ENCODE measurements around the gene FAM229B. TPM values are rescaled to one million over a fixed set of nuclear protein-coding genes. Genes with fewer than 3 reads are reported as not detected.
"Not testable (repeated sequence)": the region's sequence is repeated elsewhere in the genome, so short reads cannot be mapped to it uniquely, and the experiment has no call there.

Gene FAM229B
- total RNA-seq, 2 experiments from 2014 or later, result 9.5 to 10.2 TPM

DNA sequence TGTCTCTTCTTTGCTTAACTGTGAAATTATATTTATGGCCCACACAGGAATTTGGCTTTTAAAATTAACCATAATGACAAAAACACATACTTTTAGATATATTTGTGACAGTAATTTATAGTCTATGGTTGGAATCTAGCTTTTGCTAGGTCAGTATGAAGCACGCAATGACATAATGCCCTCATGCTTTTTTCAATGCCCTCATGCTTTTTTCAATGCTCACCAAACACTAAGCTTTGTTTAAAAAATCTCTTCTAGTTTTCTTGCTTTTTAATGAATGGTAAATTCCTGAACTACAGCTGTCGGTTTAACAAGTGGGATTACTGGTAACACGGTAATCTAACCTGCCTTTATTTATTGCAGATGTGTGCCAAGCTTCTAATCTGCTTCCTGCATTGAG lies 20.8 kb upstream of the FAM229B start:
- H3K4me1 Mint-ChIP-seq (ENCODE audit: low read depth), result peaks cover 2% of the 10 kb centered on the region

GRCh38 chr6:112081569-112081968 lies 5.8 kb upstream of the FAM229B start:
- DNase-seq, result no peak
- CTCF ChIA-PET, result interaction anchor here (0.6 to 1.4 kb wide), 4 partner anchors 9 to 88 kb away, joined by 3 to 6 read pairs (median 3); no protein-coding TSS in a partner anchor
- Mint-ChIP-seq H3K27ac (no peak overlapping the region), H3K27me3 (ENCODE audit: low read depth) (no peaks in the 10 kb centered on the region), H3K4me1 (ENCODE audit: low read depth) (peaks cover 7% of the 10 kb centered on the region), H3K9me3 (no peaks in the 10 kb centered on the region), H3K4me3 (no peak overlapping the region), H3K36me3 (ENCODE audit: low read depth) (peaks cover 17% of the 10 kb centered on the region)
- intact Hi-C loops (cut with micrococcal nuclease), result no loop called here

More for the DNA sequence above, 20.8 kb upstream of the FAM229B start:
- no peak overlapping the region for H3K4me3 Mint-ChIP-seq
- H3K36me3 Mint-ChIP-seq (ENCODE audit: low read depth), result peaks cover 3% of the 10 kb centered on the region
- CTCF ChIA-PET, result no interaction called here
- no peaks in the 10 kb centered on the region for H3K9me3 Mint-ChIP-seq
- no peak for DNase-seq
- H3K27me3 Mint-ChIP-seq (ENCODE audit: low read depth), result no peaks in the 10 kb centered on the region
- no peak overlapping the region for H3K27ac Mint-ChIP-seq
- intact Hi-C loops (cut with micrococcal nuclease), result no loop called here

DNA sequence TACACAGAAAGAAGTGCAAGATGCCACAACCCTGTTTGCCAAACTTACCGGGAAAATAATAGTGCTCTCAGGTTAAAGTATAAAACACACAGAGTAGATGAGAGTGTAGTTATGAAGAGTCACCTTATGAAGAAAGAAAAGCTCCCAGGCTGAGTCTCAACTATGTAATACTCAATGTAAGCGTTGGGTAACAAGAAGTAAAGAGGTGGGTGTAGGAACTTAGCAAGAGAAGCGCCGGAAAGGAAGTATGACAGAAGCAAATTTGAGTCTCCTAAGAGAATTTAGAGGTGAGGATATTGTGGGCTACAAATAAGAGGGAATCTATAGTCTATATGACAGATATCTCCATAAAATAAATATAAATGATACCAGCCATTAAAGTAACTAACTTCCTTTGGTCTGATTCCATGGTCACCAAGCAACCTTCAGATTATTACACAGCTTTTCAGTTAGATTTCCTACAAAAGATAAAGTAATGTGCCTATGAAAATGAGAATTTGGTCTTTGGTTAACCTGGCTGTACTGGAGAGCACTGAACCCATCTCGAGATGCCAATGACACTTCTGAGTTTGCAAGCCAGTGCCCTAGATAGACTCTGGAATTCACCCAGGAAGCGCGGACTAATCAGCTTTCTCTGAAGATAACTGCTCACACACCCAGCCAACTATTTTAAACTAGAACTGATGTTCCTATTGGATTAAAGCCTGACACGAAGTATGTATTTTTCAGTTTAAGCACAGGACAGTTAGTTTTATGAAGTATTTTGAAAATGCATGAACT lies 1.9 kb upstream of the FAM229B start:
- H3K27ac Mint-ChIP-seq, result no peak overlapping the region
- no peak for DNase-seq
- H3K36me3 Mint-ChIP-seq (ENCODE audit: low read depth), result peaks cover 7% of the 10 kb centered on the region
- H3K27me3 Mint-ChIP-seq (ENCODE audit: low read depth), result no peaks in the 10 kb centered on the region
- peaks cover 7% of the 10 kb centered on the region for H3K4me1 Mint-ChIP-seq (ENCODE audit: low read depth)
- intact Hi-C loops (cut with micrococcal nuclease), result loop anchor here (2.0 to 5.0 kb wide), 6 partner anchors 31 to 998 kb away; partner anchors contain the start of genes REV3L and SLC16A10
- peak overlapping the region; percentile 10 for H3K4me3 Mint-ChIP-seq
- CTCF ChIA-PET, result interaction anchor here (0.6 to 3.7 kb wide), 15 partner anchors 10 to 821 kb away, joined by 3 to 140 read pairs (median 5); no protein-coding TSS in a partner anchor
- no peaks in the 10 kb centered on the region for H3K9me3 Mint-ChIP-seq

GRCh38 chr6:112086744-112087135 lies 651 bp upstream of the FAM229B start:
- peaks cover 7% of the 10 kb centered on the region for H3K4me1 Mint-ChIP-seq (ENCODE audit: low read depth)
- intact Hi-C loops (cut with micrococcal nuclease), result loop anchor here (1.0 to 5.0 kb wide), 15 partner anchors 30 to 1884 kb away; partner anchors contain the start of genes CDK19, FYN, REV3L and SLC16A10
- H3K27ac Mint-ChIP-seq, result no peak overlapping the region
- DNase-seq, result peak; percentile 4
- peaks cover 3% of the 10 kb centered on the region for H3K36me3 Mint-ChIP-seq (ENCODE audit: low read depth)
- no peaks in the 10 kb centered on the region for H3K27me3 Mint-ChIP-seq (ENCODE audit: low read depth)
- CTCF ChIA-PET, result interaction anchor here (0.6 to 3.7 kb wide), 24 partner anchors 10 to 827 kb away, joined by 3 to 140 read pairs (median 4); a partner anchor contains a TSS
- H3K4me3 Mint-ChIP-seq, result no peak overlapping the region
- no peaks in the 10 kb centered on the region for H3K9me3 Mint-ChIP-seq

DNA sequence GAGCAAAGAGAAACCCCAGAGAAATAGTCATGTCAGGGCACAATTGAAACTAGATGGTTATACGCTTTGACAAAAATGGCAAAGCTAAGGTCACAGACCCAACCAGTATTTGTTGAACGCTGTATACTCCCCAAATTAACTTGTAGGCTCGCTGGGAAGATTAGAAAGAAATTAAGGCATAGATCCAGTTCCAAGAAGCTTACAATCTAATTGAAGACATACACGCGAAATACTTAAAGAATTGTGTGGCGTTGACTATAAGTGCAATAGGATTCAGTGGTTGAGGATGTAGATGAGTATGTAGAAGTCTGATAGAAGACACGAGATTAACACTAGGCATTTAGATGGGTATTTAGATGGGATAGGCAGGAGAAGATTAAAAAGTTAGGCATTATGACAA lies 525 bp downstream of the FAM229B start:
- intact Hi-C loops (cut with micrococcal nuclease), result loop anchor here (1.0 to 5.0 kb wide), 15 partner anchors 29 to 1882 kb away; partner anchors contain the start of genes CDK19, FYN, REV3L and SLC16A10
- no peak overlapping the region for H3K27ac Mint-ChIP-seq
- DNase-seq, result no peak
- H3K9me3 Mint-ChIP-seq, result no peaks in the 10 kb centered on the region
- CTCF ChIA-PET, result interaction anchor here (0.8 to 3.7 kb wide), 13 partner anchors 11 to 828 kb away, joined by 3 to 140 read pairs (median 4); a partner anchor contains a TSS
- H3K4me1 Mint-ChIP-seq (ENCODE audit: low read depth), result peaks cover 7% of the 10 kb centered on the region
- H3K4me3 Mint-ChIP-seq, result no peak overlapping the region
- peaks cover 2% of the 10 kb centered on the region for H3K36me3 Mint-ChIP-seq (ENCODE audit: low read depth)
- no peaks in the 10 kb centered on the region for H3K27me3 Mint-ChIP-seq (ENCODE audit: low read depth)

DNA sequence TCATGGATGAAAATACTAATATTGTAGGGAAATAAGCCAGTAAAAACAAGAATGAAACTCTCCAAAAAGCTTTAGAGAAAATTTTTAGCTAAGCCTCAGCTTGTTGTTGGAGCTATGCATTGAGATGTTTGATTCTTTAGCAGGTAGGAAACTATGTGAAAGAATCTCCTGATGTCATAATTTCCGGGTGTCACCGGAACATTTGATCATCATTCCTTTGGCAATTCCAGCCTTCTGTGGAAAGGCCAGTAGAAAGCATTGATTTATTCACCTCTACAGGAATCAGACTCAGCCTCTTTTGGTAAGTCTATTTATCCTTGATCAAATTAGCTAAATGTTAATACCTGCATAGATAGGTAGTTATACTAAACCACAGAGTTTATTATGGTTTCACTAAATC lies 9.5 kb downstream of the FAM229B start:
- Mint-ChIP-seq H3K4me1 (ENCODE audit: low read depth) (no peaks in the 10 kb centered on the region), H3K9me3 (no peaks in the 10 kb centered on the region), H3K27me3 (ENCODE audit: low read depth) (no peaks in the 10 kb centered on the region), H3K36me3 (ENCODE audit: low read depth) (peaks cover 1% of the 10 kb centered on the region), H3K4me3 (no peak overlapping the region), H3K27ac (no peak overlapping the region)
- intact Hi-C loops (cut with micrococcal nuclease), result no loop called here
- CTCF ChIA-PET, result interaction anchor here (1.9 to 2.5 kb wide), 2 partner anchors 10 to 66 kb away, joined by 5 to 11 read pairs; no protein-coding TSS in a partner anchor
- DNase-seq, result no peak

- Mint-ChIP-seq H3K27me3 (ENCODE audit: low read depth) (no peaks in the 10 kb centered on the region), H3K4me1 (ENCODE audit: low read depth) (no peaks in the 10 kb centered on the region), H3K4me3 (no peak overlapping the region), H3K9me3 (peaks cover 4% of the 10 kb centered on the region), H3K36me3 (ENCODE audit: low read depth) (peaks cover 1% of the 10 kb centered on the region), H3K27ac (no peak overlapping the region)
- CTCF ChIA-PET, result interaction anchor here (0.6 kb wide), 1 partner anchor 62 kb away, joined by 3 read pairs; no protein-coding TSS in a partner anchor
- no peak for DNase-seq
- intact Hi-C loops (cut with micrococcal nuclease), result no loop called here
These were observed 13.2 kb downstream of the FAM229B start for GRCh38 chr6:112100561-112100960.

GRCh38 chr6:112106026-112106425 lies 18.6 kb downstream of the FAM229B start:
- H3K36me3 Mint-ChIP-seq (ENCODE audit: low read depth); H3K9me3 Mint-ChIP-seq; H3K27me3 Mint-ChIP-seq (ENCODE audit: low read depth); intact Hi-C loops (cut with micrococcal nuclease); H3K27ac Mint-ChIP-seq; H3K4me1 Mint-ChIP-seq (ENCODE audit: low read depth); DNase-seq; CTCF ChIA-PET; H3K4me3 Mint-ChIP-seq: not testable (repeated sequence)

DNA sequence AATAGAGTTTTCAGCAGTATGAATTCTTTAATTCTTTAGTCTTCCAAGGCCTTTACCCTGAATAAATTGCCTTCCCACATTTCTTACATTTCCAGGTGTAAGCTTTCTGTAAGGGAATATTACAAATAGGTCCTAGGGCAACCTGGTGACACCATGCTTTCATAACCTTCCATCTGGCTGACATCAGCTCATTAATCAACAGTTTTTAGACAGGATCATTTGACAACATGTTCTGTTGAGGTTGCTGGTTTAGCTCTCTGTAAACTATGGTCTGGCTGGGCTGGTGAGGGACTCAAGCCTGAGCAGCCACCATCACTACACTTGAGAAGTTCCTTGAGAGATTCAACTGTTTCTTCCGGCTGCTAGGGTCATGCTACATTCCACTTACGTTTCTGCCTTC lies 19.2 kb downstream of the FAM229B start:
- intact Hi-C loops (cut with micrococcal nuclease), result no loop called here
- CTCF ChIA-PET, result interaction anchor here (0.6 kb wide), 1 partner anchor 49 kb away, joined by 3 read pairs; no protein-coding TSS in a partner anchor
- no peaks in the 10 kb centered on the region for H3K4me1 Mint-ChIP-seq (ENCODE audit: low read depth)
- no peak overlapping the region for H3K4me3 Mint-ChIP-seq
- no peaks in the 10 kb centered on the region for H3K36me3 Mint-ChIP-seq (ENCODE audit: low read depth)
- no peaks in the 10 kb centered on the region for H3K27me3 Mint-ChIP-seq (ENCODE audit: low read depth)
- no peak for DNase-seq
- peaks cover 4% of the 10 kb centered on the region for H3K9me3 Mint-ChIP-seq
- no peak overlapping the region for H3K27ac Mint-ChIP-seq

DNA sequence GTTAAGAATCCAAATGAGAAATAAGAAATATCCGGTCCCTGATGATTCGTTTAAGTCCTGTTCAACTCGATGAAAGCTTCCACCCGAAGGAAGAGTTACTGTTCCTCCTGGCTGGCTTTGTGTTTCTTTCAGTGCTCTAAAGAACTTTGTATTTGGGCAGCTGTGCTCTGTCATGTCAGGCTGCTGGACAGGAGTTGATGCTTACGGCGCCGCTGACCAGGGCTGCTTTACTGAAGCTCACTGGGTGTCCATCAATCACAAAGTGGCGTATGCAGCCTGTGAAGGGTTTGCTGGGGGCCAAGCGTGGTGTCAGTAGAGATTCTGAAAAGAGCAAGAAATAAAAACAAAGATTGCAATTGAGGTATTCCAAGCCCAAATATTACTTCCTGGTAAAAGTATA lies 21.9 kb downstream of the FAM229B start:
- H3K9me3 Mint-ChIP-seq, result peaks cover 4% of the 10 kb centered on the region
- CTCF ChIA-PET, result interaction anchor here (1.4 kb wide), 1 partner anchor 54 kb away, joined by 6 read pairs; no protein-coding TSS in a partner anchor
- intact Hi-C loops (cut with micrococcal nuclease), result no loop called here
- H3K27ac Mint-ChIP-seq, result no peak overlapping the region
- no peak overlapping the region for H3K4me3 Mint-ChIP-seq
- H3K36me3 Mint-ChIP-seq (ENCODE audit: low read depth), result no peaks in the 10 kb centered on the region
- no peaks in the 10 kb centered on the region for H3K27me3 Mint-ChIP-seq (ENCODE audit: low read depth)
- no peaks in the 10 kb centered on the region for H3K4me1 Mint-ChIP-seq (ENCODE audit: low read depth)
- no peak for DNase-seq

- no peak overlapping the region for H3K27ac Mint-ChIP-seq
- no peak overlapping the region for H3K4me3 Mint-ChIP-seq
- peaks cover 12% of the 10 kb centered on the region for H3K4me1 Mint-ChIP-seq (ENCODE audit: low read depth)
- no peaks in the 10 kb centered on the region for H3K36me3 Mint-ChIP-seq (ENCODE audit: low read depth)
- no peaks in the 10 kb centered on the region for H3K9me3 Mint-ChIP-seq
- no peak for DNase-seq
- CTCF ChIA-PET, result no interaction called here
- no peaks in the 10 kb centered on the region for H3K27me3 Mint-ChIP-seq (ENCODE audit: low read depth)
- intact Hi-C loops (cut with micrococcal nuclease), result no loop called here
These were observed 26.0 kb downstream of the FAM229B start for GRCh38 chr6:112113431-112113830.

DNA sequence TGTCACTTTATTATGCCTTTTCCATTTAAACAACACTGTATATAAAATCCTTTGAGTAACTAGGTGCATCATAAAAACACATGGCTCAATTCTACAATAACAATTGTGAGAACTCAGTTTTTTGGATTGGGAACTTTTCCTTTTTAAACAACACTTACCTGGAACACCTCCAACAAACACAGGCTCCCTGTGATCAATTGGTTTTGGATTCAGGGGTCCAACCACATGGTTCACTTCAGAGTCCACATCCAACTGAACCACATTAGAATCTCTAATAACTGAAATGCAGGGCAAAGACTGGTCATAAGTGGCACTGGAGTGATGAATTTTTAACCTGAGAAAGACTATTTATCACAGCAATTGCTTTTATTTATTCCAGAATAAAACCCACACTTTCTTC lies 26.5 kb downstream of the FAM229B start:
- Mint-ChIP-seq H3K4me3 (no peak overlapping the region), H3K4me1 (ENCODE audit: low read depth) (peaks cover 12% of the 10 kb centered on the region), H3K27ac (no peak overlapping the region), H3K9me3 (no peaks in the 10 kb centered on the region), H3K27me3 (ENCODE audit: low read depth) (no peaks in the 10 kb centered on the region), H3K36me3 (ENCODE audit: low read depth) (no peaks in the 10 kb centered on the region)
- no peak for DNase-seq
- CTCF ChIA-PET, result no interaction called here
- intact Hi-C loops (cut with micrococcal nuclease), result no loop called here
